Psoas muscle (tissue), 8 donors: ENCODE data around the gene GLP2R. TPM values are rescaled to one million over a fixed set of nuclear protein-coding genes. Genes with fewer than 3 reads are reported as not detected.

Experiments
- ATAC-seq, 4 donors: fragments of 200-7000 bp; cut with Tn5 transposase; one replicate each; pipeline ENCODE4 v1.9.1; 2020; ENCODE audit warnings: moderate library complexity in 3 of 4, mild to moderate bottlenecking in 2 of 4
- DNase-seq, 2 donors: peaks; one replicate each; pipeline ENCODE4 v3.0.0-alpha.2; 2020
- H3K27ac ChIP-seq: fragments of 200-600 bp; one replicate; pipeline ENCODE4 v1.8.0; 2022
- H3K27me3 ChIP-seq, 3 donors: fragments of 200-600 bp in 1 of 3; one replicate each; pipeline versions ENCODE4 v1.6.1 to v1.8.0; 2013 to 2022; ENCODE audit warnings: low read length in 2 of 3, mild to moderate bottlenecking in 2 of 3, moderate library complexity in 1 of 3; ENCODE audit not compliant: insufficient read depth in 3 of 3
- H3K36me3 ChIP-seq, 2 donors: fragments of 200-600 bp in 1 of 2; one replicate each; pipeline versions ENCODE4 v1.6.1 to v1.8.0; 2013 to 2022; ENCODE audit warnings: low read depth in 1 of 2, mild to moderate bottlenecking in 1 of 2, moderate library complexity in 1 of 2; ENCODE audit not compliant: insufficient read depth in 1 of 2
- H3K4me1 ChIP-seq: fragments of 200-600 bp; one replicate; pipeline ENCODE4 v1.8.0; 2022
- H3K4me3 ChIP-seq: fragments of 200-600 bp; one replicate; pipeline ENCODE4 v1.8.0; 2022; ENCODE audit warnings: mild to moderate bottlenecking
- H3K9me3 ChIP-seq: fragments of 200-600 bp; one replicate; pipeline ENCODE4 v1.8.0; 2022
- WGBS, 3 donors: extraction: QIAGEN DNeasy Blood & Tissue Kit; methylation state at CpG; one replicate each; pipeline versions ENCODE4 v1.1.6 to v1.1.7; 2013; 5-methylcytosine and 5-hydroxymethylcytosine counted together
- intact Hi-C, 2 donors: fragments of 100-400 bp; cut with DNase I; formaldehyde crosslinking; loops; one replicate each; pipeline versions ENCODE4 v1.11.0 to v1.14.2; 2022
- polyA plus RNA-seq, 3 donors: library from polyadenylated mRNA; stranded (reverse); fragments of 200-250 nt; gene quantifications; one replicate each; pipeline ENCODE4 v1.2.3, GENCODE V29; 2013
- total RNA-seq, 4 donors: library from RNA; stranded (reverse); fragmentation: NEBNext Ultra II Directional in 2 of 4; extraction: Animal tissue kit (Norgen Biotek cat#: 25700) in 2 of 4; gene quantifications; one replicate each; pipeline versions ENCODE4 v1.2.1 to v1.2.4, GENCODE V29; 2021 to 2023
- TF ChIP-seq, protein P1 (sequence below): fragments of 200-600 bp; IDR thresholded peaks from one replicate; pipeline ENCODE4 v1.8.0; 2022; ENCODE audit warnings: antibody characterized with exemption
- donor health status: healthy with polysubstance abuse.
- donor health status: DM: no; HTN: no; CAD: no; lungs with moderate emphysema.
- donor health status: Bipolar disorder and iron deficiency.
- donor health status: healthy.
- donor health status: DM: yes; HTN: yes; CAD: no.
- donor health status: DM: no; HTN: no; CAD: no.
- donor health status: DM: no; HTN: no; CAD: no.
- donor health status: DM: yes; HTN: yes; CAD: no.

The GLP2R gene
- total and polyA plus RNA-seq, 7 donors, result 0.12 to 0.30 (median 0.17) TPM; not detected in 4

DNA sequence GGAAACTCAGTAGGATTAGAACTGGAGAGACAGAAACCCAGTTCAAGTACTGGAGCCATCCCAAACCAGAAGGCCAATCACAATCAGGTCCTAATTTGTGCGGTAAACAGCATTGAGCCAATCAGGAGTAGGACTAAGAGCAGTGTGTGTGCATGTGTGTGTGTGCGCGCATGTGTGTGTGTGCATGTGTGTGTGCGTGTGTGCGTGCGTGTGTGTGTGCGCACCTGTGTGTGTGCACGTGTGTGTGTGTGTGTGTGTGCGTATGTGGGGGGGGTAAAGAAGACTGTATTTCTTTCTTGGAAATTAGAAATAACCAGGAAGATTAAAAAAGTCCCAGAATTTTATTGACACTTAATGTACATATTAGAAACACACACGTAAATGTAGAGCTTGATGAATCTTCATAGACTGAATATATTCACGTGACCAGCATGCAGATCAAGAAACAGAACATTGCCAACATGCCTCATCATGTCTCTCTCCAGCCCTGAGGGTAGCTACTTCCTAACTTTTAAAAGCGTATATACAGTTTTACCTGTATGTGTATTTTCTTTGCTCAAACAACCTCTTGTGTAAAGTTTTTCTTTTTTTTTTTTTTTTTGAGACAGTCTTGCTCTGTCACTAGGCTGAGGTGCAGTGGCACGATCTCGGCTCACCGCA lies 33.4 kb upstream of the GLP2R start:
- Histone ChIP-seq H3K27me3 (no peaks in the 10 kb centered on the region), H3K36me3 (no peaks in the 10 kb centered on the region), H3K27ac (peak overlapping the region; percentile 79), H3K4me1 (peaks cover 36% of the 10 kb centered on the region), H3K4me3 (no peak overlapping the region), H3K9me3 (no peaks in the 10 kb centered on the region)
- no peak for DNase-seq
- no peak for ATAC-seq
- WGBS, 3 donors, result 94 to 97% (median 95%) methylated on average over 15 of the region's 15 CpGs
- TF ChIP-seq, protein P1, sequence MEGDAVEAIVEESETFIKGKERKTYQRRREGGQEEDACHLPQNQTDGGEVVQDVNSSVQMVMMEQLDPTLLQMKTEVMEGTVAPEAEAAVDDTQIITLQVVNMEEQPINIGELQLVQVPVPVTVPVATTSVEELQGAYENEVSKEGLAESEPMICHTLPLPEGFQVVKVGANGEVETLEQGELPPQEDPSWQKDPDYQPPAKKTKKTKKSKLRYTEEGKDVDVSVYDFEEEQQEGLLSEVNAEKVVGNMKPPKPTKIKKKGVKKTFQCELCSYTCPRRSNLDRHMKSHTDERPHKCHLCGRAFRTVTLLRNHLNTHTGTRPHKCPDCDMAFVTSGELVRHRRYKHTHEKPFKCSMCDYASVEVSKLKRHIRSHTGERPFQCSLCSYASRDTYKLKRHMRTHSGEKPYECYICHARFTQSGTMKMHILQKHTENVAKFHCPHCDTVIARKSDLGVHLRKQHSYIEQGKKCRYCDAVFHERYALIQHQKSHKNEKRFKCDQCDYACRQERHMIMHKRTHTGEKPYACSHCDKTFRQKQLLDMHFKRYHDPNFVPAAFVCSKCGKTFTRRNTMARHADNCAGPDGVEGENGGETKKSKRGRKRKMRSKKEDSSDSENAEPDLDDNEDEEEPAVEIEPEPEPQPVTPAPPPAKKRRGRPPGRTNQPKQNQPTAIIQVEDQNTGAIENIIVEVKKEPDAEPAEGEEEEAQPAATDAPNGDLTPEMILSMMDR, result no peak
- intact Hi-C loops, result no loop called here

DNA sequence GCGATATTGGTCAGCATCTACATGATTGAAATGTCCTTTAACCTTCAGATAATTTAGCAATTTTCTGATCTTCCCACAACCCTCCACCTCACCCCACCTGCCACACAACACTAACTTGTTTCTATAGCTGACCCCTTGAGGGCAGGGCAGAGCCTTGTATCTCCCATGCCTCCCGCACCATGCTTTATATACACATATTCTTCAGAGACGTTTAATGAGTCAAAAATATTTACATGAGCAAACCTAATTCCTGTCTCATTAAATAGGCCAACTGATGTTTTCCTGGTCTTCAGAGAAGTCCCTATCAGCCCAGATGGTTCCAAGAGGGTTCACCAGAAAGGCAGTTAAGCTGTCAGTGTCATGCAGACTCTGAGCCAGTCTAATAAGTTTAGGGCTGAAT lies 27.7 kb upstream of the GLP2R start:
- Histone ChIP-seq H3K27ac (no peak overlapping the region), H3K4me3 (no peak overlapping the region), H3K4me1 (no peaks in the 10 kb centered on the region), H3K36me3 (no peaks in the 10 kb centered on the region), H3K9me3 (no peaks in the 10 kb centered on the region), H3K27me3 (no peaks in the 10 kb centered on the region)
- DNase-seq (no peak), ATAC-seq (no peak)
- intact Hi-C loops, result no loop called here
- WGBS, 3 donors, result 76 to 81% (median 79%) methylated on average over 3 of the region's 3 CpGs
- TF ChIP-seq, protein P1, result no peak

DNA sequence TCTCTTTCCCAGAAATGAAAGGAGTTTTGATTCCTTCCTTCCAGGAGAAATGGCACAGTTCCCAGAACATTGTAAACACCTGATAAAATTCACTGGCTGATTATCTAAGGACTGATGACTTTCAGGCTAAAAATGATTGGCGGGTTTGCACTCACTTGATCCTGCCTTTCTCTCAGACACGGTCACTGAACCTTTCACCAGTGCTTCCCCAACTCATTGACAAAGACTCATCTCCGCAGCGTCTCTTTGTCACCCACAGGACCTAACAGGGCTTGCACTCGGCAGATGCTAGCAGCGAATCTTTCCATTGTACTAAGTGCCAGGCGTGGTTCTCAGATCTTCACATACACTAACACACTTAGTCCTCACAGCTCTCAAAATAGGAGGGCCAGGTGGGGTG lies 27.0 kb upstream of the GLP2R start:
- Histone ChIP-seq H3K27ac (no peak overlapping the region), H3K36me3 (no peaks in the 10 kb centered on the region), H3K27me3 (no peaks in the 10 kb centered on the region), H3K4me3 (no peak overlapping the region), H3K9me3 (no peaks in the 10 kb centered on the region), H3K4me1 (no peaks in the 10 kb centered on the region)
- DNase-seq (no peak), ATAC-seq (no peak)
- WGBS, 3 donors, result 88 to 91% (median 89%) methylated on average over 7 of the region's 7 CpGs
- intact Hi-C loops, result no loop called here
- TF ChIP-seq, protein P1, result no peak

DNA sequence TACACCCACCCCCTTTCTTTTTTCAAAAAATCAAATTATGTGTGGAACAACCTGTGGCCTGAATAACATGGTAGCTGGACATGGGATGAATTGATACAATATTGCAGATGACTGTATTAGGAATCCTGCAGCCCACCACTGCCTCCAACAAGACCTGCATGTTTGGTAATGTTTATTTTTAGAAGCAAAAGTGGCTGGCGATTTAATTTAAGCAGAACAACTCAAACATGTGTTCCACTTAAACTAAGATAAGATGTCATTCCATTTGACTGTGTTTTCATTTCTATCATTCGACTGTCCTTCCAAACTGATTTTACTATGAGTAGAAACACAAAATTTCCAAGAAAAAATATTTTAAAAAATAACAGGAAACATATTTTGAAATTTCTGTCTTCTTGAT lies 24.2 kb upstream of the GLP2R start:
- H3K4me1 ChIP-seq, result no peaks in the 10 kb centered on the region
- no peak overlapping the region for H3K27ac ChIP-seq
- no peak overlapping the region for H3K4me3 ChIP-seq
- H3K9me3 ChIP-seq, result peaks cover 6% of the 10 kb centered on the region
- TF ChIP-seq, protein P1, result no peak
- DNase-seq (no peak), ATAC-seq (no peak)
- 43 to 58% (median 47%) methylated on average over 2 of the region's 2 CpGs for WGBS, 3 donors
- intact Hi-C loops, result no loop called here
- no peaks in the 10 kb centered on the region for H3K36me3 ChIP-seq
- H3K27me3 ChIP-seq, result no peaks in the 10 kb centered on the region

DNA sequence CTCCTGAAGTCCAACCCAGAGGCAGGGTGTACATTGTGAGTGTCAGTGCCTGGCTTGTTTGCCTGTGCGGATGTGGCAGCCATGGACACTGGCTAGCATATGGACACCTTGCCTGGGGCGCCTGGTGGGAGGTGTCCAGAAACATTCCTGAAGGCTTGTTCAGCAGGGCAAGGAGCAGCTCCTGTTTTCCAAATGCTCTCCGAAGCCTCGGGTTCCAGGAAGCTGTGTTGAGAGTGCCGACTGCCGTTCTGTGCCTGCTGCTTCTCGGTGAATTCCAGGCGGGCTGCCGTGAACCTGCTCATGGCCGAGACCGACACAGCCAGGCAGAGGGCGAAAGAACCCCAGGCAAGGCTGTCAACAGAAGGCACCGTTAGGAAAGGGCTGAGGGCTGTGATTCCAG lies 23.4 kb upstream of the GLP2R start:
- ATAC-seq (no peak), DNase-seq (no peak)
- intact Hi-C loops, result no loop called here
- no peaks in the 10 kb centered on the region for H3K4me1 ChIP-seq
- no peak overlapping the region for H3K27ac ChIP-seq
- no peak overlapping the region for H3K4me3 ChIP-seq
- H3K36me3 ChIP-seq, result no peaks in the 10 kb centered on the region
- H3K27me3 ChIP-seq, result no peaks in the 10 kb centered on the region
- H3K9me3 ChIP-seq, result peaks cover 6% of the 10 kb centered on the region
- WGBS, 3 donors, result 73 to 77% (median 76%) methylated on average over 13 of the region's 13 CpGs
- TF ChIP-seq, protein P1, result no peak
